H9 (cell line): ENCODE measurements around the gene CENPO. TPM values are rescaled to one million over a fixed set of nuclear protein-coding genes. Genes with fewer than 3 reads are reported as not detected.

ENCODE experiments used
- DNase-seq: peaks from one replicate; pipeline ENCODE4 v3.0.0-alpha.2; 2017
- H2AFZ ChIP-seq: one replicate; pipeline ENCODE4 v1.6.1; 2013; ENCODE audit warnings: mild to moderate bottlenecking, low read length, control low read depth, moderate library complexity
- H2AK5ac ChIP-seq: 2 replicates; pipeline ENCODE4 v1.6.1; 2013; ENCODE audit warnings: low read length, control low read depth, mixed read lengths; ENCODE audit not compliant: insufficient read length
- H2BK120ac ChIP-seq: one replicate; pipeline ENCODE4 v1.6.1; 2013; ENCODE audit warnings: low read depth, mild to moderate bottlenecking, low read length, control low read depth, inconsistent platforms; ENCODE audit not compliant: poor library complexity, severe bottlenecking
- H2BK12ac ChIP-seq: 2 replicates; pipeline ENCODE4 v1.6.1; 2013; ENCODE audit warnings: low read length, control low read depth, mixed read lengths, low read depth; ENCODE audit not compliant: insufficient read length
- H2BK15ac ChIP-seq: 2 replicates; pipeline ENCODE4 v1.6.1; 2013; ENCODE audit warnings: low read depth, low read length, control low read depth
- H2BK20ac ChIP-seq: one replicate; pipeline ENCODE4 v1.6.1; 2013; ENCODE audit warnings: low read depth, mild to moderate bottlenecking, low read length, control low read depth, inconsistent platforms; ENCODE audit not compliant: poor library complexity, severe bottlenecking
- H2BK5ac ChIP-seq: 2 replicates; pipeline ENCODE4 v1.6.1; 2013; ENCODE audit warnings: low read length, control low read depth, mixed read lengths; ENCODE audit not compliant: insufficient read length
- H3K14ac ChIP-seq: 2 replicates; pipeline ENCODE4 v1.6.1; 2013; ENCODE audit warnings: low read length, control low read depth; ENCODE audit not compliant: insufficient read depth
- H3K18ac ChIP-seq: 2 replicates; pipeline ENCODE4 v1.6.1; 2013; ENCODE audit warnings: low read depth, mild to moderate bottlenecking, mixed read lengths, low read length, control low read depth; ENCODE audit not compliant: insufficient read length
- H3K23ac ChIP-seq: 2 replicates; pipeline ENCODE4 v1.6.1; 2013; ENCODE audit warnings: low read length, control low read depth, mixed read lengths, low read depth; ENCODE audit not compliant: insufficient read length
- H3K23me2 ChIP-seq: 2 replicates; pipeline ENCODE4 v1.6.1; 2013; ENCODE audit warnings: low read depth, mild to moderate bottlenecking, mixed read lengths, low read length, control low read depth; ENCODE audit not compliant: insufficient read length, poor library complexity, severe bottlenecking
- H3K27ac ChIP-seq: 2 replicates; pipeline ENCODE4 v1.5.1; 2013; ENCODE audit warnings: low read length, control low read depth, mixed read lengths, low read depth; ENCODE audit not compliant: insufficient read length
- H3K27me3 ChIP-seq: 2 replicates; pipeline ENCODE4 v1.6.1; 2013; ENCODE audit warnings: low read length, control low read depth, inconsistent platforms; ENCODE audit not compliant: insufficient read depth
- H3K4ac ChIP-seq: 2 replicates; pipeline ENCODE4 v1.6.1; 2013; ENCODE audit warnings: low read depth, mild to moderate bottlenecking, control low read depth, inconsistent platforms, low read length, moderate library complexity
- H3K4me1 ChIP-seq: 2 replicates; pipeline ENCODE4 v1.6.1; 2013; ENCODE audit warnings: low read length, control low read depth, inconsistent platforms; ENCODE audit not compliant: insufficient read depth
- H3K4me2 ChIP-seq: 2 replicates; pipeline ENCODE4 v1.6.1; 2013; ENCODE audit warnings: low read length, control low read depth, mixed read lengths; ENCODE audit not compliant: insufficient read length, insufficient read depth
- H3K56ac ChIP-seq: 2 replicates; pipeline ENCODE4 v1.6.1; 2013; ENCODE audit warnings: low read depth, mild to moderate bottlenecking, mixed read lengths, low read length, control low read depth; ENCODE audit not compliant: insufficient read length
- H3K79me1 ChIP-seq: 2 replicates; pipeline ENCODE4 v1.6.1; 2013; ENCODE audit warnings: low read depth, mild to moderate bottlenecking, moderate library complexity, low read length, control low read depth, inconsistent platforms; ENCODE audit not compliant: insufficient read depth, poor library complexity, severe bottlenecking
- H3K79me2 ChIP-seq: 2 replicates; pipeline ENCODE4 v1.6.1; 2013; ENCODE audit warnings: low read length, control low read depth, inconsistent platforms; ENCODE audit not compliant: insufficient read depth
- H3K9ac ChIP-seq: 2 replicates; pipeline ENCODE4 v1.6.1; 2013; ENCODE audit warnings: low read length, control low read depth, mixed read lengths; ENCODE audit not compliant: insufficient read length; ENCODE audit errors: extremely low read depth
- H3K9me3 ChIP-seq: one replicate; pipeline ENCODE4 v1.6.1; 2013; ENCODE audit warnings: low read depth, low read length, inconsistent platforms; ENCODE audit not compliant: control insufficient read depth
- H3T11ph ChIP-seq: one replicate; pipeline ENCODE4 v1.6.1; 2013; ENCODE audit warnings: mild to moderate bottlenecking, low read length, control low read depth, inconsistent platforms
- H4K20me1 ChIP-seq: one replicate; pipeline ENCODE4 v1.6.1; 2013; ENCODE audit not compliant: control insufficient read depth, insufficient read length, insufficient read depth
- H4K5ac ChIP-seq: 2 replicates; pipeline ENCODE4 v1.6.1; 2013; ENCODE audit warnings: low read depth, mild to moderate bottlenecking, mixed read lengths, low read length, control low read depth; ENCODE audit not compliant: insufficient read length
- H4K8ac ChIP-seq: replicated peaks from 2 replicates; pipeline ENCODE4 v1.6.1; 2013; ENCODE audit warnings: low read length, control low read depth, mixed read lengths, low read depth; ENCODE audit not compliant: insufficient read length
- H4K91ac ChIP-seq: 2 replicates; pipeline ENCODE4 v1.6.1; 2013; ENCODE audit warnings: low read depth, mild to moderate bottlenecking, moderate library complexity, mixed read lengths, low read length, control low read depth; ENCODE audit not compliant: insufficient read length
- H3K27ac Mint-ChIP-seq, 3 experiments: 2 replicates in 2 of 3; 3 replicates in 1 of 3; pipeline ENCODE4 v1.8.0; 2020 to 2021; ENCODE audit warnings: mixed read lengths in 3 of 3, mild to moderate bottlenecking in 1 of 3, moderate library complexity in 1 of 3
- H3K27me3 Mint-ChIP-seq: 2 replicates; pipeline ENCODE4 v1.8.0; 2021; ENCODE audit warnings: low read depth, mild to moderate bottlenecking, moderate library complexity, mixed read lengths
- H3K36me3 Mint-ChIP-seq, 3 experiments: 2 replicates in 2 of 3; 3 replicates in 1 of 3; pipeline ENCODE4 v1.8.0; 2020 to 2021; ENCODE audit warnings: low read depth in 3 of 3, mixed read lengths in 3 of 3; ENCODE audit not compliant: insufficient read depth in 1 of 3
- H3K4me1 Mint-ChIP-seq, 2 experiments: 2 replicates each; pipeline ENCODE4 v1.8.0; 2020; ENCODE audit warnings: mixed read lengths in 2 of 2
- H3K4me3 Mint-ChIP-seq, 2 experiments: 2 replicates in 1 of 2; 3 replicates in 1 of 2; pipeline ENCODE4 v1.8.0; 2020 to 2021; ENCODE audit warnings: mild to moderate bottlenecking in 2 of 2, mixed read lengths in 2 of 2, moderate library complexity in 1 of 2
- H3K9me3 Mint-ChIP-seq, 2 experiments: 2 replicates in 1 of 2; 3 replicates in 1 of 2; pipeline ENCODE4 v1.8.0; 2020; ENCODE audit warnings: mild to moderate bottlenecking in 2 of 2, mixed read lengths in 2 of 2, moderate library complexity in 1 of 2
- WGBS: extraction: QIAGEN DNeasy Blood & Tissue Kit; methylation state at CpG from one replicate; pipeline ENCODE4 v1.1.7; 2013; ENCODE audit warnings: missing lambda C conversion rate, low lambda C conversion rate, mixed read lengths; ENCODE audit not compliant: insufficient read length; ENCODE audit errors: extremely low coverage; 5-methylcytosine and 5-hydroxymethylcytosine counted together
- total RNA-seq: library from RNA; stranded (reverse); gene quantifications from 2 replicates; pipeline ENCODE4 v1.2.1, GENCODE V29; 2021
- TF ChIP-seq, protein P1 (sequence below): fragments of 200-600 bp; sonication (generic); conservative IDR thresholded peaks from 3 replicates; pipeline ENCODE4 v1.8.0; 2021; ENCODE audit warnings: antibody characterized with exemption, mild to moderate bottlenecking

The CENPO gene
- total RNA-seq, 1 experiment from 2014 or later = 49.5 TPM

DNA sequence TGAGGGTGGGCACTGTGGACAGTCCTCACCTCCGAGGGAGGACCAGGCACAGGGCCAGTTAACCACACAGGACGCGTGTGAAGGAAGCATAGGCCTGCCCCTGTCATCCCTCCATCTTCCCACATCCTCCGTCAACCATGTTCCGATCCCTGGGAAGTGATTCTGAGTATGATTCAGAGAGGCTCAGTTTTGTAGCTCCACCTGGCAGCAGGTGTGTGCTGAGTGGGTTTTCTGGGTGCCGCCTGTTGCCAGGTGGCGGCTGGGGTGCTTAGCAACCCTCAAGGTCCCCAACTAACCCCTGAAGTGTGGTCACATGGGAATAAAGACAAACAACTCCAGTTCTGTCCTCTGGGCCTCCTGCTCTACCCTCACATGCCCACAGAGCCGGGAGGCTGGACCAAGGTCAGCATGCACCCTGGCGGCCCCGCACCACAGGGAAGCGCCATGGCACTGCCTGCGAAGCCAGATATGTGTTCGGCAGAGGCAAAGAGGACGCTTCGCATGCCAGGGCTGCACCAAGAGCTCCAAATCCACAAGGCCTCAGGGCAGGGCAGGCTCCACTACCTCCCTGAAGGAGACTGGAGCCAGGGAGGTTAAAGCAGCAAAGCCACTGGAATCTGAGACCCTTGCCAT lies 66.9 kb downstream of the CENPO start:
- H4K8ac ChIP-seq = no peak overlapping the region
- H3K79me2 ChIP-seq = no peaks in the 10 kb centered on the region
- Mint-ChIP-seq H3K4me3 (no peak overlapping the region), H3K27me3 (no peaks in the 10 kb centered on the region), H3K36me3 (peaks cover 0 to 8% (median 5%) of the 10 kb centered on the region in 3 experiments; a peak in 1 of 7 replicates), H3K4me1 (no peaks in the 10 kb centered on the region), H3K27ac (no peak overlapping the region), H3K9me3 (no peaks in the 10 kb centered on the region)
- no peaks in the 10 kb centered on the region for H3K23me2 ChIP-seq
- H3K18ac ChIP-seq = no peak overlapping the region
- no peaks in the 10 kb centered on the region for H3K79me1 ChIP-seq
- no peak overlapping the region for H2BK12ac ChIP-seq
- no peak overlapping the region for H3K14ac ChIP-seq
- H2AK5ac ChIP-seq = no peak overlapping the region
- no peak overlapping the region for H3K56ac ChIP-seq
- no CpG with 5 or more reads among the region's 15 CpGs for WGBS
- no peak overlapping the region for H2BK20ac ChIP-seq
- H3K23ac ChIP-seq = no peak overlapping the region
- H3K27me3 ChIP-seq = no peaks in the 10 kb centered on the region
- H2AFZ ChIP-seq = no peak overlapping the region
- no peak overlapping the region for H2BK5ac ChIP-seq
- H4K5ac ChIP-seq = no peak overlapping the region
- no peaks in the 10 kb centered on the region for H3K9me3 ChIP-seq
- H3K27ac ChIP-seq = no peak overlapping the region
- TF ChIP-seq, protein P1, sequence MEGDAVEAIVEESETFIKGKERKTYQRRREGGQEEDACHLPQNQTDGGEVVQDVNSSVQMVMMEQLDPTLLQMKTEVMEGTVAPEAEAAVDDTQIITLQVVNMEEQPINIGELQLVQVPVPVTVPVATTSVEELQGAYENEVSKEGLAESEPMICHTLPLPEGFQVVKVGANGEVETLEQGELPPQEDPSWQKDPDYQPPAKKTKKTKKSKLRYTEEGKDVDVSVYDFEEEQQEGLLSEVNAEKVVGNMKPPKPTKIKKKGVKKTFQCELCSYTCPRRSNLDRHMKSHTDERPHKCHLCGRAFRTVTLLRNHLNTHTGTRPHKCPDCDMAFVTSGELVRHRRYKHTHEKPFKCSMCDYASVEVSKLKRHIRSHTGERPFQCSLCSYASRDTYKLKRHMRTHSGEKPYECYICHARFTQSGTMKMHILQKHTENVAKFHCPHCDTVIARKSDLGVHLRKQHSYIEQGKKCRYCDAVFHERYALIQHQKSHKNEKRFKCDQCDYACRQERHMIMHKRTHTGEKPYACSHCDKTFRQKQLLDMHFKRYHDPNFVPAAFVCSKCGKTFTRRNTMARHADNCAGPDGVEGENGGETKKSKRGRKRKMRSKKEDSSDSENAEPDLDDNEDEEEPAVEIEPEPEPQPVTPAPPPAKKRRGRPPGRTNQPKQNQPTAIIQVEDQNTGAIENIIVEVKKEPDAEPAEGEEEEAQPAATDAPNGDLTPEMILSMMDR = no peak
- H4K20me1 ChIP-seq = no peaks in the 10 kb centered on the region
- no peak overlapping the region for H3T11ph ChIP-seq
- H3K4me1 ChIP-seq = no peaks in the 10 kb centered on the region
- no peak overlapping the region for H3K9ac ChIP-seq
- no peak overlapping the region for H3K4me2 ChIP-seq
- DNase-seq = no peak
- H4K91ac ChIP-seq = no peak overlapping the region
- no peak overlapping the region for H2BK120ac ChIP-seq
- H2BK15ac ChIP-seq = no peak overlapping the region
- H3K4ac ChIP-seq = no peak overlapping the region
